GM18505 (cell line): ENCODE data around the gene COL20A1.

Experiments used
- ATAC-seq: cut with Tn5 transposase; IDR thresholded peaks from one replicate; pipeline ENCODE4 v1.9.1; 2021; ENCODE audit not compliant: unreplicated experiment
- POLR2A ChIP-seq: IDR thresholded peaks from 4 replicates; pipeline ENCODE4 v1.6.1; 2011; ENCODE audit warnings: borderline replicate concordance; ENCODE audit not compliant: insufficient read depth, insufficient read length; ENCODE audit errors: extremely low read depth

The COL20A1 gene

DNA sequence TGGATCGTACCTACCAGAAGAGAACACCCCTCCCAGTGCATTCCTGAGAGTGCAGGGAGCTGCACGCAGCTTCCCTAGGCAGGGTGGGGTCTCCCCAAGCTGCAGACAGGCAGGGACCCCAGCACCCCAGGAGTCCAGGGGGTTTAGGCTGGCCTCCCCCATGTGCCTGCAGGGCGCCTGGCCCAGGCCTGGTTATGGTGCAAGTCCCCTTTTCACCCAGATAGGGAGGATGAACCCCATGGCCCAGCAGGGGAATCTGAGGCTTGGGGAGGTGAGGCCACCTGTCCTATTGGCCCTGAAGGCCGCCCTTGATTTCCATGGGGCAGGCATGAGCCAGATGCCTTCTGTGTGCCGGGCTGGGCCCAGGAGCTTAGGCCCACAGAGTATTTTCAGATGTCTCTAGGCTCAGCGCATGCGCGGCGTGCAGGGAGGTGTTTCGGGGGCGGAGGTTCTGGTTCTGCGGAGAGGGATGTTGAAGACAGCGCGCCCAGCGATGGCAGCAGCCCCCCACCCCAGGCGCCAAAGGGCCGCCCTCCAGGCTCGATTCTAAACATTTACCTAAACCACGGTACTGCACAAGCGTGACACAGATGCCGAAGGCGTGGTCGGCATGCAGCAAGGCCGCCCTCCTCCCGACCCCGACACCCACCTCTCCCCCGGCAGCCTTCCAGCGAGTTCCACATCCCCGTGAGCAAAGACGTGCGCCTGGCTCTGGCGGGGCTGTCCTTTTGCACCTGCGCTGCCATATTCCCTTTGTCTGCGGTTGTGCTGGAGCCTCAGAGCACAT is 29.4 kb downstream of the COL20A1 start:
- TF ChIP-seq POLR2A: no peak
- ATAC-seq: no peak

DNA sequence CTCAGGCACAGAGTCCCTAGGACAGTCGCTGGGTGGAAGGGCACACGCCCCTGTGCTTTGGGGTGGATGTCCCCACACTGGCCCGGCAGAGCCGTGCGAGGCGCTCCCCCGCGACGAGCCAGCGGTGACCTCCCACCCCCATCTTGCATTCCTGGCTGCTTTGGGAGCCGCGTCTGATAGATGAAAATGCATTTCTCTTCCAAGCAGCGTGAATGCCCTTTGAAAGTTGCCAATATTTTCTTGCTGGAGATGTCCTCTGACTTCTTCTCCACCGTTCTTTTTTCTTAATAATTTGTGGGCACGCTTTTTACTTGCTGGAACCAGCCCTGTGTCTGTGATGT is 29.9 kb downstream of the COL20A1 start:
- ATAC-seq: no peak
- TF ChIP-seq POLR2A: no peak

DNA sequence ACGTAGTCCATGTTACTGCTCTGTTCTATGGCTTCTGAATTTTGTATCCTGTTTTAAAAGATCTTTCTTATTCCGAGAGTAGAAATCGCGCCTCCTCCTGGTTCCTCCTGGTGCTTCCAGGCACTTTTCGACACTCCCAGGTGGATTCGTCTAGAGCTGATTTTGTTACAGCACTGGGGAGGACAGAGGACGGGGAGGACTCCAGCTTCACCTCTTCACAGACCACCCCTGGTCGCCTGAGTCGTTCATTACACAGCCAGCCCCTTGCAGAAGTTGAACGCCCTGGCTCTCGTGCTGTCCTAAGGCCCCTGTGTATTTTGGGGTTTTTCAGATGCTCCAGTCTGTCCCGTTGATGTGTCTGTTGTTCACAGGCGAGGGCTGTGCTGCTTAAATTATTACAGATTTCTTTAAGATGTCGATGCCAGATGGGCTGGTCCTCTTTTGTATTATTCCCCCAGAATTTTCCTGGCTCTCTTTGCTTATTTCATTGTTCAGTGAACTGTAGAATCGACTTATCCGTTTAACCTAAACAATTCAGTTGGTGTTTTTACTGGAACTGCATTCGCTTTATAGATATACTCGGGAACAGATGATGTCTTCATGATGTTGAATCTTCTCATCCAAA is 30.5 kb downstream of the COL20A1 start:
- no peak for TF ChIP-seq POLR2A
- ATAC-seq: no peak

DNA sequence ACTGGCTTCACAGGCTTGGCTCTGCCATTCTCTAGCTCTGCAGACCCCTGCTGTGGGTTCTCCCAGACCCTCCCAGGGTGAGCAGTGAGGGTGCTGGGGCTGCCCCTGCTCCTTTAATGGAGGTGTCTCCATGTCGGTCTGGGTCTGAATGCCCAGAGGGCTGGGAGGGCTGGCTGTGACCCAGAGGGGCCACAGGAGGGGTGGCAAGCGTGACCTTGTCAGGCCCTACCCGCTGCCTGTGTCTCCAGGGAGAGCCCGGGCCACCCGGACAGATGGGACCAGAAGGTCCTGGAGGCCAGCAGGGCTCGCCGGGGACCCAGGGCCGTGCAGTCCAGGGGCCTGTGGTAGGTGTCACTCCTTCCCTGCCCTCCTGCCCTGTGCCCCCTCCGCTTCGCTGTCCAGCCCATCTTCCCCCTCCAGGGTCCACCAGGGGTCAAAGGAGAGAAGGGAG is 32.1 kb downstream of the COL20A1 start:
- no peak for ATAC-seq
- TF ChIP-seq POLR2A: no peak

GRCh38 chr20:63325554-63326313 is 32.7 kb downstream of the COL20A1 start:
- no peak for ATAC-seq
- no peak for TF ChIP-seq POLR2A

- ATAC-seq: no peak
- TF ChIP-seq POLR2A: no peak
Measured at GRCh38 chr20:63326314-63327230, 33.6 kb downstream of the COL20A1 start.

DNA sequence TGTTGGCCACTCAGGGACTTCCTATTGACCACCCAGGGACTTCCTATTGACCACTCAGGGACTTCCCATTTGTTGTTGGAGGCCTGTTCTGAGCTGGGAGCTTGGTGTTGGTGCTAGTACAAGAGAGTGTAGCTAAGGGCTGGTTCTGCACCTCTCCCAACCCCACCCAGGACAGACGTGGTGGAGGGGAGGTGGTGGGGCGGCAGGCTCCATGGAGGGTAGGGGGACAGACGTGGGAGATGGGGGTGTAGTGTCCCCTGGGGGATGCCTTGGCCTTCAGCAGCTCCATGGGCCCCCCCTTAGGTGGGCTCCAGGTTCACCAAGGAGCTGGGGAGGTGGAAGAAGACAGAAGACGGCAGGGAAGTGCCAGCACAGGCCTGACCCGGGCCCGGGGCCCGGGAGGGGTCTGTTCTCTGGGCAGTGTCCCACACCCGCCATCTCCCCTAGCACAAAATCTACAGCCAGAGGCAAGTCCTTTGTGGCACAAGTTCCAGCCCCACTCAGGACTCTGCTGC is 34.3 kb downstream of the COL20A1 start:
- ATAC-seq: no peak
- TF ChIP-seq POLR2A: no peak

GRCh38 chr20:63328026-63328700 is 35.2 kb downstream of the COL20A1 start:
- TF ChIP-seq POLR2A: no peak

DNA sequence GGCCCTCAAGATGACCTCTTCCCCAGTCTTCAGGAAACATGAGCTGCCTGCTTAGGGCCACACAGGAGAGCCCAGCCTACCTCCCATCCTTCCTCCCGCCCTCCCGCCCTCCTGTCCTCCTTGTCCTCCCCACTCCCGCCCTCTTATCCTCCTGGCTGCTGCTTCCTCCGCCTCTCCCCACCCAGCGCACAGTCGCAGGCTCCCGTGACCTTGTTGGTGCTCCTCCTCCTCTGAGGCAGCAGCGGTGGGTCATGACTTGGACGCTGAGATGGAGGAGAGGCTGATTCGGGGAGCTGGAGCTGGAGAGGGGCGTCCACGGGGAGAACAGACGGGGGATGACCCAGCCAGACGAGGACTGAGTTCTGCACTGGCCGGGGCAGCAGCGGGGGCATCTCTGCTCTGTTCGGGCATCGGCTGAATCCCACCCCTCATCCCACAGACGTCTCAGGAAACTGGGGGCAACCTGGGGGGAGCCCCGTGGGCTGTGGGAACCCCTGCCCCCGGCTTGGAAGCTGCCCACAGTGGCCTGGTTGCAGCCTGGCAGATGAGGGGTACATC is 35.8 kb downstream of the COL20A1 start:
- no peak for ATAC-seq

More at GRCh38 chr20:63328026-63328700, 35.2 kb downstream of the COL20A1 start:
- ATAC-seq: no peak

DNA sequence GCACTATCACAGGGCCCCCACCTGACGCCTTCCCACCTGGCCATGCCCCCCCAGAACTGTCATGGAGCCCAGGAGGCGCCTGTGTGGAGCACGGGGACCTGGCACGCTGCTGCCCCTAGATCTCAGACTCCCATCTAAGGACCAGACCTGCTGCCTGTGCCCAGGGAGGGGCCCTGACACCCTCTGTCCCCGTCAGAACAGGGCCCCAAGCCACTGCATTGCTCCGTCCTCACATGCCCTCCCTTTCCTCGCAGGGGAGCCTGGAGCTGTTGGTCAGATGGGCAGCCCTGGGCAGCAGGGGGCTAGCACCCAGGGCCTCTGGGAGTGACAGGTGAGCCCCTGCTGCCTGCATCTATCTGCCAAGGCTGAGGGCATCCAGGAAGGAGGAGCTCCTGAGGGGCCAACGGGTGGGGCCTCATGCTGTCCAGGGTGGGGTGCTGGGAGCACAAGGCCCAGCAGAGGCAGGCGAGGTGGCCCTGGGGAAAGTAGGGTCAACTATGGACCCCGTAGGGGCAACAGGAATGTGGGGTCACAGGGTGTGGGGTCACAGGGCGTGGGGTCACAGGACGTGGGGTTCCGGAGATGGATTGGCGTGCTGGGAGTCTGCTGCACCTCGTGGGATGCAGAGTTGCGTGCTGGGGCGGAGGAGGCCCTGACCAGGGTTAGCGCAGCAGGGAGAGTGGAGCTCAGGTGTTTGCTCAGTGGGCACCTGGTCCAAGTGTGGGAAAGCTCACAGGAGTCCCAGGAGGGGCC is 36.5 kb downstream of the COL20A1 start:
- TF ChIP-seq POLR2A: no peak
- ATAC-seq: no peak

More for the DNA sequence above, 35.8 kb downstream of the COL20A1 start:
- TF ChIP-seq POLR2A: no peak

DNA sequence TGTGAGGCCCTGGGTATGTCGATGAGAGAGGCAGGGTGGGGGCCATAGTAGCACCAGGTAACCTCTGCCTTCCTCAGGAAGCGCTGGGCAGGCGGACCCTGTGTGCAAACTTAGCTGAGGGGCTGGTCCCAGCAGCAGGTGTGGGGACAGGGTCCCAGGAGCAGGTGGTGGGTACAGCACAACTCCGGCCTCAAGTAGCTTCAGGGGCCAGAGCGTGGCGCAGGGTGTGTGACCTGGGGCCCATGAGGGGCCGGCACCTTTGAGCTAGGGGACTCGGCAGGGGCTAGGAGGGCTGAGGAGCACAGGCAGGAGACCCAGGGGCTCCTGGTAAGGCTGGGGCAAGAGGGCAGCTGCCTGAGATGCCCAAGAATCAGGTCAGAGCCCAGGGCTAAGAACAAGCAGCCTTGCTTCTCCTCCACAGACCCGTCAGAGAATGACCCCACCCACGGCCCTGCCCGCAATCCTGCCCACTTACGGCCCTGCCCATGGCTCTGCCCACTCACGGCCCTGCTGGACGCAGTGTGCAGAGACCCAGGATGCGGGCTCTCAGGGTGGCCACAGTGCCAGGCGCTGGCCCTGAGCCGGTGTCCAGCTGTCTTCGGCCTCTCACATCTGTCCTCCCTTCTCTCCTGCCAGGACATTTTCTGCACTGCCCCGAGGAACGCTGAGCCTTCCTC is 37.2 kb downstream of the COL20A1 start:
- ATAC-seq: no peak
- no peak for TF ChIP-seq POLR2A
